Measurements from ENCODE around the gene HM13. TPM values are rescaled to one million over a fixed set of nuclear protein-coding genes. Genes with fewer than 3 reads are reported as not detected.

HM13 gene
- total and polyA plus RNA-seq, 2 of the 13 experiments (the other 11 are each of a cell fraction or from before 2014, with no cell fraction given) = 118 to 243 TPM

- TF ChIP-seq MAFK (conservative IDR thresholded peaks at IDR 0.05 in 1 of 2, IDR thresholded peaks at IDR 0.05 in 1 of 2; ENCODE audit: low read length in 2 of 2) (peak; percentile 20 to 59; a peak in 2 of 4 replicates), RFXAP (CRISPR knock-in tag; IDR thresholded peaks at IDR 0.05; ENCODE audit: borderline replicate concordance) (no peak), ZNF816 (CRISPR knock-in tag; IDR thresholded peaks at IDR 0.05; ENCODE audit: borderline replicate concordance) (no peak), ZNF281 (CRISPR knock-in tag; IDR thresholded peaks at IDR 0.05; ENCODE audit: borderline replicate concordance) (no peak), YEATS4 (CRISPR knock-in tag; IDR thresholded peaks at IDR 0.05; ENCODE audit: borderline replicate concordance) (no peak), ZMYM3 (CRISPR knock-in tag; IDR thresholded peaks at IDR 0.05) (peak; percentile 66), RCOR2 (CRISPR knock-in tag; IDR thresholded peaks at IDR 0.05) (peak; percentile 74), ZC3H4 (CRISPR knock-in tag; IDR thresholded peaks at IDR 0.05; ENCODE audit: borderline replicate concordance) (peak; percentile 79), KLF16 (CRISPR knock-in tag; IDR thresholded peaks at IDR 0.05) (no peak)
- TF ChIP-seq, protein P1, sequence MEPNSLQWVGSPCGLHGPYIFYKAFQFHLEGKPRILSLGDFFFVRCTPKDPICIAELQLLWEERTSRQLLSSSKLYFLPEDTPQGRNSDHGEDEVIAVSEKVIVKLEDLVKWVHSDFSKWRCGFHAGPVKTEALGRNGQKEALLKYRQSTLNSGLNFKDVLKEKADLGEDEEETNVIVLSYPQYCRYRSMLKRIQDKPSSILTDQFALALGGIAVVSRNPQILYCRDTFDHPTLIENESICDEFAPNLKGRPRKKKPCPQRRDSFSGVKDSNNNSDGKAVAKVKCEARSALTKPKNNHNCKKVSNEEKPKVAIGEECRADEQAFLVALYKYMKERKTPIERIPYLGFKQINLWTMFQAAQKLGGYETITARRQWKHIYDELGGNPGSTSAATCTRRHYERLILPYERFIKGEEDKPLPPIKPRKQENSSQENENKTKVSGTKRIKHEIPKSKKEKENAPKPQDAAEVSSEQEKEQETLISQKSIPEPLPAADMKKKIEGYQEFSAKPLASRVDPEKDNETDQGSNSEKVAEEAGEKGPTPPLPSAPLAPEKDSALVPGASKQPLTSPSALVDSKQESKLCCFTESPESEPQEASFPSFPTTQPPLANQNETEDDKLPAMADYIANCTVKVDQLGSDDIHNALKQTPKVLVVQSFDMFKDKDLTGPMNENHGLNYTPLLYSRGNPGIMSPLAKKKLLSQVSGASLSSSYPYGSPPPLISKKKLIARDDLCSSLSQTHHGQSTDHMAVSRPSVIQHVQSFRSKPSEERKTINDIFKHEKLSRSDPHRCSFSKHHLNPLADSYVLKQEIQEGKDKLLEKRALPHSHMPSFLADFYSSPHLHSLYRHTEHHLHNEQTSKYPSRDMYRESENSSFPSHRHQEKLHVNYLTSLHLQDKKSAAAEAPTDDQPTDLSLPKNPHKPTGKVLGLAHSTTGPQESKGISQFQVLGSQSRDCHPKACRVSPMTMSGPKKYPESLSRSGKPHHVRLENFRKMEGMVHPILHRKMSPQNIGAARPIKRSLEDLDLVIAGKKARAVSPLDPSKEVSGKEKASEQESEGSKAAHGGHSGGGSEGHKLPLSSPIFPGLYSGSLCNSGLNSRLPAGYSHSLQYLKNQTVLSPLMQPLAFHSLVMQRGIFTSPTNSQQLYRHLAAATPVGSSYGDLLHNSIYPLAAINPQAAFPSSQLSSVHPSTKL (CRISPR knock-in tag; IDR thresholded peaks at IDR 0.05) = peak; percentile 22; the same call in 1 of the 2 replicates
- TF ChIP-seq, protein P2, sequence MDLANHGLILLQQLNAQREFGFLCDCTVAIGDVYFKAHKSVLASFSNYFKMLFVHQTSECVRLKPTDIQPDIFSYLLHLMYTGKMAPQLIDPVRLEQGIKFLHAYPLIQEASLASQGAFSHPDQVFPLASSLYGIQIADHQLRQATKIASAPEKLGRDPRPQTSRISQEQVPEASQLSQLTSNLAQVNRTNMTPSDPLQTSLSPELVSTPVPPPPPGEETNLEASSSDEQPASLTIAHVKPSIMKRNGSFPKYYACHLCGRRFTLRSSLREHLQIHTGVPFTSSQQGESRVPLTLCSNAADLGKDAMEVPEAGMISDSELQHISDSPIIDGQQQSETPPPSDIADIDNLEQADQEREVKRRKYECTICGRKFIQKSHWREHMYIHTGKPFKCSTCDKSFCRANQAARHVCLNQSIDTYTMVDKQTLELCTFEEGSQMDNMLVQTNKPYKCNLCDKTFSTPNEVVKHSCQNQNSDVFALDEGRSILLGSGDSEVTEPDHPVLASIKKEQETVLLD (CRISPR knock-in tag; IDR thresholded peaks at IDR 0.05; ENCODE audit: low read depth) = 0 out of 2 replicates have a peak, but pooled peaks have one; percentile 0
- TF ChIP-seq, protein P3, sequence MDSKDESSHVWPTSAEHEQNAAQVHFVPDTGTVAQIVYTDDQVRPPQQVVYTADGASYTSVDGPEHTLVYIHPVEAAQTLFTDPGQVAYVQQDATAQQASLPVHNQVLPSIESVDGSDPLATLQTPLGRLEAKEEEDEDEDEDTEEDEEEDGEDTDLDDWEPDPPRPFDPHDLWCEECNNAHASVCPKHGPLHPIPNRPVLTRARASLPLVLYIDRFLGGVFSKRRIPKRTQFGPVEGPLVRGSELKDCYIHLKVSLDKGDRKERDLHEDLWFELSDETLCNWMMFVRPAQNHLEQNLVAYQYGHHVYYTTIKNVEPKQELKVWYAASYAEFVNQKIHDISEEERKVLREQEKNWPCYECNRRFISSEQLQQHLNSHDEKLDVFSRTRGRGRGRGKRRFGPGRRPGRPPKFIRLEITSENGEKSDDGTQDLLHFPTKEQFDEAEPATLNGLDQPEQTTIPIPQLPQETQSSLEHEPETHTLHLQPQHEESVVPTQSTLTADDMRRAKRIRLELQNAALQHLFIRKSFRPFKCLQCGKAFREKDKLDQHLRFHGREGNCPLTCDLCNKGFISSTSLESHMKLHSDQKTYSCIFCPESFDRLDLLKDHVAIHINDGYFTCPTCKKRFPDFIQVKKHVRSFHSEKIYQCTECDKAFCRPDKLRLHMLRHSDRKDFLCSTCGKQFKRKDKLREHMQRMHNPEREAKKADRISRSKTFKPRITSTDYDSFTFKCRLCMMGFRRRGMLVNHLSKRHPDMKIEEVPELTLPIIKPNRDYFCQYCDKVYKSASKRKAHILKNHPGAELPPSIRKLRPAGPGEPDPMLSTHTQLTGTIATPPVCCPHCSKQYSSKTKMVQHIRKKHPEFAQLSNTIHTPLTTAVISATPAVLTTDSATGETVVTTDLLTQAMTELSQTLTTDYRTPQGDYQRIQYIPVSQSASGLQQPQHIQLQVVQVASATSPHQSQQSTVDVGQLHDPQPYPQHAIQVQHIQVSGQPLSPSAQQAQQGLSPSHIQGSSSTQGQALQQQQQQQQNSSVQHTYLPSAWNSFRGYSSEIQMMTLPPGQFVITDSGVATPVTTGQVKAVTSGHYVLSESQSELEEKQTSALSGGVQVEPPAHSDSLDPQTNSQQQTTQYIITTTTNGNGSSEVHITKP (CRISPR knock-in tag; IDR thresholded peaks at IDR 0.05; ENCODE audit: low read depth) = peak; percentile 53; the same call in 1 of the 2 replicates
- TF ChIP-seq, protein P4, sequence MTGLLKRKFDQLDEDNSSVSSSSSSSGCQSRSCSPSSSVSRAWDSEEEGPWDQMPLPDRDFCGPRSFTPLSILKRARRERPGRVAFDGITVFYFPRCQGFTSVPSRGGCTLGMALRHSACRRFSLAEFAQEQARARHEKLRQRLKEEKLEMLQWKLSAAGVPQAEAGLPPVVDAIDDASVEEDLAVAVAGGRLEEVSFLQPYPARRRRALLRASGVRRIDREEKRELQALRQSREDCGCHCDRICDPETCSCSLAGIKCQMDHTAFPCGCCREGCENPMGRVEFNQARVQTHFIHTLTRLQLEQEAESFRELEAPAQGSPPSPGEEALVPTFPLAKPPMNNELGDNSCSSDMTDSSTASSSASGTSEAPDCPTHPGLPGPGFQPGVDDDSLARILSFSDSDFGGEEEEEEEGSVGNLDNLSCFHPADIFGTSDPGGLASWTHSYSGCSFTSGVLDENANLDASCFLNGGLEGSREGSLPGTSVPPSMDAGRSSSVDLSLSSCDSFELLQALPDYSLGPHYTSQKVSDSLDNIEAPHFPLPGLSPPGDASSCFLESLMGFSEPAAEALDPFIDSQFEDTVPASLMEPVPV (CRISPR knock-in tag; IDR thresholded peaks at IDR 0.05) = no peak
Measured at GRCh38 chr20:31593221-31594001, 79.2 kb downstream of the HM13 start (continued).

All from HepG2 (cell line).